Neural progenitor cell (in vitro differentiated cells): ENCODE results near the gene CTNNB1.

ENCODE experiments used
- CTCF ChIP-seq: fragments of 200-600 bp; sonication (generic); IDR thresholded peaks from 2 replicates; pipeline ENCODE4 v1.5.1; 2017; ENCODE audit warnings: antibody characterized with exemption, mild to moderate bottlenecking
- EZH2phosphoT487 ChIP-seq: fragments of 200-600 bp; sonication (generic); IDR thresholded peaks from 2 replicates; pipeline ENCODE4 v1.6.1; 2017; ENCODE audit warnings: antibody characterized with exemption

GRCh38 chr3:41239587-41239986, 40.3 kb downstream of the CTNNB1 start:
- no peak for TF ChIP-seq CTCF
- TF ChIP-seq EZH2phosphoT487: no peak
